Measurements from ENCODE around the gene NFE2L1.

NFE2L1 gene

DNA sequence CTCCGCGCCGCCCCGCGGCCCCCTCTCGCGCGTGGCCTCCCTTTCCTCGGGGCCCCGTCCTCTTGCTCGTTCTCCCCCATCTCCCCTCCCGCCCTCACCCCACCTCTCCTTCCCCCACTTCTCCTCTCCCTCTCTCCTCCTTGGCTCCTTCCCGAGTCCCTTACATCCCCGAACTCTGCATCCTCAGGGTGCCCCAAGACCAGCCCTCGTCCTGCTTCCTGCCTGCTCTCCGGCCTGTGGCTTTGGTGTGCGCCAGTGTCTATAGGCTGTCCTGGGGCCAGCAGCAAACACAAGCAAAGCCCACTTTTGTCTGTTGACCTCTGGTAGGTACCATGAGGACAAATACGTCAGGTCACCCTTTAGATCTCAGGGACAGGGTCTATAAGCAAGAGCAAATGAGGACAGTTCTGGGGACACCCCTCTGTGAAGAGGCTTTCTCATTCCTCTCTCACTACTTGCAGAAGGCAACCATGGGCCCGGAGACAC, 10.3 kb upstream of the NFE2L1 start:
- H4K91ac ChIP-seq (ENCODE audit: low read depth, low read length) = no peak overlapping the region
- H3K18ac ChIP-seq (ENCODE audit: low read length) = no peak overlapping the region
- H2AK5ac ChIP-seq (ENCODE audit: low read length) = no peak overlapping the region
- H3K23ac ChIP-seq (ENCODE audit: low read length) = no peak overlapping the region
- no peak overlapping the region for H3K14ac ChIP-seq (ENCODE audit: low read length)
- H3K36me3 ChIP-seq (ENCODE audit: control insufficient read depth in 1 of 2, insufficient read depth in 2 of 2, low read length in 2 of 2) = no peaks in the 10 kb centered on the region
- no peak overlapping the region for H2BK5ac ChIP-seq (ENCODE audit: low read depth, low read length, poor library complexity)
- H2BK12ac ChIP-seq (ENCODE audit: low read length) = no peak overlapping the region
- H3K79me1 ChIP-seq (ENCODE audit: low read length) = no peaks in the 10 kb centered on the region
- peaks cover 5% of the 10 kb centered on the region for H3K9me3 ChIP-seq (ENCODE audit: insufficient read depth, low read depth, low read length)
- H4K12ac ChIP-seq (ENCODE audit: low read depth, low read length) = no peak overlapping the region
- DNase-seq = no peak
- no CpG with 5 or more reads among the region's 19 CpGs for WGBS (ENCODE audit: extremely low coverage, insufficient coverage, insufficient read length)
- H3K4me2 ChIP-seq (ENCODE audit: low read length) = peak overlapping the region; percentile 26
- H3K27me3 ChIP-seq (ENCODE audit: insufficient read depth, low read length) = peaks cover 19% of the 10 kb centered on the region
- peaks cover 6 to 10% of the 10 kb centered on the region in 2 experiments for H3K4me1 ChIP-seq (ENCODE audit: control insufficient read depth in 1 of 2, insufficient read depth in 2 of 2, low read length in 2 of 2)
- H2AFZ ChIP-seq (ENCODE audit: insufficient read depth, low read length, poor library complexity) = peak overlapping the region; percentile 42
- no peak overlapping the region for H4K8ac ChIP-seq (ENCODE audit: low read depth, low read length)
- H3K79me2 ChIP-seq (ENCODE audit: control insufficient read depth, insufficient read depth, low read length, poor library complexity) = no peaks in the 10 kb centered on the region
- H3K27ac ChIP-seq (ENCODE audit: low read depth, low read length) = no peak overlapping the region
- H3K4ac ChIP-seq (ENCODE audit: low read depth, low read length) = no peak overlapping the region
- no peak overlapping the region for H3K9ac ChIP-seq (ENCODE audit: low read length)
- peak overlapping the region; percentile 44 for H3K4me3 ChIP-seq (ENCODE audit: low read depth, low read length)
- no peak overlapping the region for H2BK120ac ChIP-seq (ENCODE audit: insufficient read depth, low read length, poor library complexity)

DNA sequence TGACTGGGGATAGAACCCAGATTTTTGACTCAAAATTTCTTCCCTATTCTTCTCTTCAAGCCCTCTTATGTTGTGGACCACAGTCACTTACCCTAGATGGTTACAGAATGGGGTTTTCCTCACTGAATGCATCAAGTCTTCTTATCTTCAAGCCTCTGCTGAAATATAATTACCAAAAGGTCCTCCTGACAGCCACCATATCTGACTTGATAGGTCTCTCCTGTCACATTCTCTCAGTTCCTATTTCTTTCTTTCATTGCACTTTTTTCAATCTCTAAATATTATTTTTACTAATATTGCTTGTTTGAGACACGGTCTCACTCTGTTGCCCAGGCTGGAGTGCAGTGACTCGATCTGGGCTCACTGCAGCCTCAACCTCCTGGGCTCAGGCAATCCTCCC, 9.5 kb upstream of the NFE2L1 start:
- H4K8ac ChIP-seq (ENCODE audit: low read depth, low read length) = no peak overlapping the region
- no CpG with 5 or more reads among the region's 2 CpGs for WGBS (ENCODE audit: extremely low coverage, insufficient coverage, insufficient read length)
- peaks cover 7% of the 10 kb centered on the region for H3K9me3 ChIP-seq (ENCODE audit: insufficient read depth, low read depth, low read length)

DNA sequence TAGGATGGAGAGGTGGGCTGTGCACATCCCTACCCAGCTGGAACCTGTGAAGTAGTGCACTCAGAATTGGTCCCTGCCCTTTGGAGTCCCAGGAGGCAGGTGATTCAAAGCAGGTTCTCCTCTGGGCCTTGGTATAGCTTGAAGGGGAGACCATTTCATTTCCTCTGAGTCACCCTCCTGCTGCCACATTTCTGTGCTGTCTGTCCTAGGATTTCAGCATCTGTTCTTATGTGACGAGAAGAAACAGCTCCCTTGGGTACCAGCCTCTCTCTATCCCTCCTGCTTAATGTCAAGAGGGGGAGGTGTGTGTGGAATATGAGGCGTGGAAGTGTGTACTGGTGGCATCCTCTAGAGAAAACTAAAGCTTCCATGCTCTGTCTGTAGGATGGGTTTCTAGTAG, 5.0 kb upstream of the NFE2L1 start:
- Histone ChIP-seq H3K36me3 (ENCODE audit: control insufficient read depth in 1 of 2, insufficient read depth in 2 of 2, low read length in 2 of 2) (no peaks in the 10 kb centered on the region), H3K23ac (ENCODE audit: low read length) (peak overlapping the region; percentile 37), H3K18ac (ENCODE audit: low read length) (no peak overlapping the region), H4K8ac (ENCODE audit: low read depth, low read length) (no peak overlapping the region), H2AFZ (ENCODE audit: insufficient read depth, low read length, poor library complexity) (no peak overlapping the region), H3K14ac (ENCODE audit: low read length) (no peak overlapping the region), H3K27me3 (ENCODE audit: insufficient read depth, low read length) (peaks cover 3% of the 10 kb centered on the region), H4K91ac (ENCODE audit: low read depth, low read length) (no peak overlapping the region), H3K4me1 (ENCODE audit: control insufficient read depth in 1 of 2, insufficient read depth in 2 of 2, low read length in 2 of 2) (peaks cover 0 to 12% of the 10 kb centered on the region in 2 experiments), H3K27ac (ENCODE audit: low read depth, low read length) (no peak overlapping the region), H3K4ac (ENCODE audit: low read depth, low read length) (no peak overlapping the region), H2AK5ac (ENCODE audit: low read length) (no peak overlapping the region), H2BK5ac (ENCODE audit: low read depth, low read length, poor library complexity) (no peak overlapping the region), H3K9ac (ENCODE audit: low read length) (no peak overlapping the region), H3K9me3 (ENCODE audit: insufficient read depth, low read depth, low read length) (peaks cover 4% of the 10 kb centered on the region), H3K4me2 (ENCODE audit: low read length) (no peak overlapping the region), H2BK12ac (ENCODE audit: low read length) (no peak overlapping the region), H3K79me2 (ENCODE audit: control insufficient read depth, insufficient read depth, low read length, poor library complexity) (peaks cover 4% of the 10 kb centered on the region), H2BK120ac (ENCODE audit: insufficient read depth, low read length, poor library complexity) (no peak overlapping the region), H4K12ac (ENCODE audit: low read depth, low read length) (no peak overlapping the region), H3K79me1 (ENCODE audit: low read length) (peaks cover 6% of the 10 kb centered on the region), H3K4me3 (ENCODE audit: low read depth, low read length) (no peak overlapping the region)
- DNase-seq = no peak
- no CpG with 5 or more reads among the region's 2 CpGs for WGBS (ENCODE audit: extremely low coverage, insufficient coverage, insufficient read length)

More for the DNA sequence above, 9.5 kb upstream of the NFE2L1 start:
- H2BK120ac ChIP-seq (ENCODE audit: insufficient read depth, low read length, poor library complexity) = no peak overlapping the region
- H4K12ac ChIP-seq (ENCODE audit: low read depth, low read length) = no peak overlapping the region
- no peak overlapping the region for H3K23ac ChIP-seq (ENCODE audit: low read length)
- H2AK5ac ChIP-seq (ENCODE audit: low read length) = no peak overlapping the region
- H3K18ac ChIP-seq (ENCODE audit: low read length) = no peak overlapping the region
- no peaks in the 10 kb centered on the region for H3K79me2 ChIP-seq (ENCODE audit: control insufficient read depth, insufficient read depth, low read length, poor library complexity)
- no peaks in the 10 kb centered on the region for H3K36me3 ChIP-seq (ENCODE audit: control insufficient read depth in 1 of 2, insufficient read depth in 2 of 2, low read length in 2 of 2)
- H3K9ac ChIP-seq (ENCODE audit: low read length) = no peak overlapping the region
- H3K4me1 ChIP-seq (ENCODE audit: control insufficient read depth in 1 of 2, insufficient read depth in 2 of 2, low read length in 2 of 2) = peaks cover 6 to 10% of the 10 kb centered on the region in 2 experiments
- no peak overlapping the region for H2AFZ ChIP-seq (ENCODE audit: insufficient read depth, low read length, poor library complexity)
- H3K27me3 ChIP-seq (ENCODE audit: insufficient read depth, low read length) = peaks cover 19% of the 10 kb centered on the region
- H3K79me1 ChIP-seq (ENCODE audit: low read length) = no peaks in the 10 kb centered on the region
- H3K27ac ChIP-seq (ENCODE audit: low read depth, low read length) = no peak overlapping the region
- no peak overlapping the region for H2BK12ac ChIP-seq (ENCODE audit: low read length)
- no peak overlapping the region for H2BK5ac ChIP-seq (ENCODE audit: low read depth, low read length, poor library complexity)
- H3K4ac ChIP-seq (ENCODE audit: low read depth, low read length) = no peak overlapping the region
- DNase-seq = no peak
- H3K4me3 ChIP-seq (ENCODE audit: low read depth, low read length) = no peak overlapping the region
- H4K91ac ChIP-seq (ENCODE audit: low read depth, low read length) = no peak overlapping the region
- H3K14ac ChIP-seq (ENCODE audit: low read length) = no peak overlapping the region
- no peak overlapping the region for H3K4me2 ChIP-seq (ENCODE audit: low read length)

DNA sequence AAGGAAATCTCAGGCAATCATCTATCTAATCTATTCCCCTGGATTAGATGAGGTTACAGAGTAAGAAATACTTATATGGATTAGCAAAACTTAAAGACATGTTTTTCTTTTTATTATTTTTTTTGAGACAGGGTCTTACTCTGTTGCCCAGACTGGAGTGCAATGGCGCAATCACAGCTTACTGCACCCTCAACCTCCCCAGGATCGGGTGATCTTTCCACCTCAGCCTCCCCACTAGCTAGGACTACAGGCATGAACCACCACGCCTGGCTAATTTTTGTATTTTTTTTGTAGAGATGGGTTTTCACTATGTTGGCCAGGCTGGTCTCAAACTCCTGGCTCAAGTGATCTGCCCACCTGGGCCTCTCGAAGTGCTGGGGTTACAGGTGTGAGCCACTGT, 3.3 kb upstream of the NFE2L1 start:
- no peak overlapping the region for H2BK5ac ChIP-seq (ENCODE audit: low read depth, low read length, poor library complexity)
- WGBS (ENCODE audit: extremely low coverage, insufficient coverage, insufficient read length) = no CpG with 5 or more reads among the region's 4 CpGs
- no peaks in the 10 kb centered on the region for H3K27me3 ChIP-seq (ENCODE audit: insufficient read depth, low read length)
- DNase-seq = no peak
- H3K23ac ChIP-seq (ENCODE audit: low read length) = no peak overlapping the region
- no peak overlapping the region for H2BK120ac ChIP-seq (ENCODE audit: insufficient read depth, low read length, poor library complexity)
- no peak overlapping the region for H2AFZ ChIP-seq (ENCODE audit: insufficient read depth, low read length, poor library complexity)
- peaks cover 0 to 14% of the 10 kb centered on the region in 2 experiments for H3K4me1 ChIP-seq (ENCODE audit: control insufficient read depth in 1 of 2, insufficient read depth in 2 of 2, low read length in 2 of 2)
- H3K9ac ChIP-seq (ENCODE audit: low read length) = no peak overlapping the region
- H3K79me2 ChIP-seq (ENCODE audit: control insufficient read depth, insufficient read depth, low read length, poor library complexity) = peaks cover 11% of the 10 kb centered on the region
- no peak overlapping the region for H2AK5ac ChIP-seq (ENCODE audit: low read length)
- no peaks in the 10 kb centered on the region for H3K36me3 ChIP-seq (ENCODE audit: control insufficient read depth in 1 of 2, insufficient read depth in 2 of 2, low read length in 2 of 2)
- H3K4ac ChIP-seq (ENCODE audit: low read depth, low read length) = no peak overlapping the region
- H3K18ac ChIP-seq (ENCODE audit: low read length) = no peak overlapping the region
- H4K12ac ChIP-seq (ENCODE audit: low read depth, low read length) = no peak overlapping the region
- H3K9me3 ChIP-seq (ENCODE audit: insufficient read depth, low read depth, low read length) = peaks cover 4% of the 10 kb centered on the region
- no peak overlapping the region for H3K14ac ChIP-seq (ENCODE audit: low read length)
- H4K8ac ChIP-seq (ENCODE audit: low read depth, low read length) = no peak overlapping the region
- no peak overlapping the region for H3K4me2 ChIP-seq (ENCODE audit: low read length)
- peaks cover 14% of the 10 kb centered on the region for H3K79me1 ChIP-seq (ENCODE audit: low read length)
- no peak overlapping the region for H3K4me3 ChIP-seq (ENCODE audit: low read depth, low read length)
- H2BK12ac ChIP-seq (ENCODE audit: low read length) = no peak overlapping the region
- H4K91ac ChIP-seq (ENCODE audit: low read depth, low read length) = no peak overlapping the region
- H3K27ac ChIP-seq (ENCODE audit: low read depth, low read length) = no peak overlapping the region
